H9 (cell line): ENCODE results near the gene CNOT6. TPM values are rescaled to one million over a fixed set of nuclear protein-coding genes. Genes with fewer than 3 reads are reported as not detected.

Experiments used
- DNase-seq: peaks from one replicate; pipeline ENCODE4 v3.0.0-alpha.2; 2017
- H2AFZ ChIP-seq: one replicate; pipeline ENCODE4 v1.6.1; 2013; ENCODE audit warnings: mild to moderate bottlenecking, low read length, control low read depth, moderate library complexity
- H2AK5ac ChIP-seq: 2 replicates; pipeline ENCODE4 v1.6.1; 2013; ENCODE audit warnings: low read length, control low read depth, mixed read lengths; ENCODE audit not compliant: insufficient read length
- H2BK120ac ChIP-seq: one replicate; pipeline ENCODE4 v1.6.1; 2013; ENCODE audit warnings: low read depth, mild to moderate bottlenecking, low read length, control low read depth, inconsistent platforms; ENCODE audit not compliant: poor library complexity, severe bottlenecking
- H2BK12ac ChIP-seq: 2 replicates; pipeline ENCODE4 v1.6.1; 2013; ENCODE audit warnings: low read length, control low read depth, mixed read lengths, low read depth; ENCODE audit not compliant: insufficient read length
- H2BK15ac ChIP-seq: 2 replicates; pipeline ENCODE4 v1.6.1; 2013; ENCODE audit warnings: low read depth, low read length, control low read depth
- H2BK20ac ChIP-seq: one replicate; pipeline ENCODE4 v1.6.1; 2013; ENCODE audit warnings: low read depth, mild to moderate bottlenecking, low read length, control low read depth, inconsistent platforms; ENCODE audit not compliant: poor library complexity, severe bottlenecking
- H2BK5ac ChIP-seq: 2 replicates; pipeline ENCODE4 v1.6.1; 2013; ENCODE audit warnings: low read length, control low read depth, mixed read lengths; ENCODE audit not compliant: insufficient read length
- H3K14ac ChIP-seq: 2 replicates; pipeline ENCODE4 v1.6.1; 2013; ENCODE audit warnings: low read length, control low read depth; ENCODE audit not compliant: insufficient read depth
- H3K18ac ChIP-seq: 2 replicates; pipeline ENCODE4 v1.6.1; 2013; ENCODE audit warnings: low read depth, mild to moderate bottlenecking, mixed read lengths, low read length, control low read depth; ENCODE audit not compliant: insufficient read length
- H3K23ac ChIP-seq: 2 replicates; pipeline ENCODE4 v1.6.1; 2013; ENCODE audit warnings: low read length, control low read depth, mixed read lengths, low read depth; ENCODE audit not compliant: insufficient read length
- H3K23me2 ChIP-seq: 2 replicates; pipeline ENCODE4 v1.6.1; 2013; ENCODE audit warnings: low read depth, mild to moderate bottlenecking, mixed read lengths, low read length, control low read depth; ENCODE audit not compliant: insufficient read length, poor library complexity, severe bottlenecking
- H3K27ac ChIP-seq: 2 replicates; pipeline ENCODE4 v1.5.1; 2013; ENCODE audit warnings: low read length, control low read depth, mixed read lengths, low read depth; ENCODE audit not compliant: insufficient read length
- H3K27me3 ChIP-seq: 2 replicates; pipeline ENCODE4 v1.6.1; 2013; ENCODE audit warnings: low read length, control low read depth, inconsistent platforms; ENCODE audit not compliant: insufficient read depth
- H3K4ac ChIP-seq: 2 replicates; pipeline ENCODE4 v1.6.1; 2013; ENCODE audit warnings: low read depth, mild to moderate bottlenecking, control low read depth, inconsistent platforms, low read length, moderate library complexity
- H3K4me1 ChIP-seq: 2 replicates; pipeline ENCODE4 v1.6.1; 2013; ENCODE audit warnings: low read length, control low read depth, inconsistent platforms; ENCODE audit not compliant: insufficient read depth
- H3K4me2 ChIP-seq: 2 replicates; pipeline ENCODE4 v1.6.1; 2013; ENCODE audit warnings: low read length, control low read depth, mixed read lengths; ENCODE audit not compliant: insufficient read length, insufficient read depth
- H3K56ac ChIP-seq: 2 replicates; pipeline ENCODE4 v1.6.1; 2013; ENCODE audit warnings: low read depth, mild to moderate bottlenecking, mixed read lengths, low read length, control low read depth; ENCODE audit not compliant: insufficient read length
- H3K79me1 ChIP-seq: 2 replicates; pipeline ENCODE4 v1.6.1; 2013; ENCODE audit warnings: low read depth, mild to moderate bottlenecking, moderate library complexity, low read length, control low read depth, inconsistent platforms; ENCODE audit not compliant: insufficient read depth, poor library complexity, severe bottlenecking
- H3K79me2 ChIP-seq: 2 replicates; pipeline ENCODE4 v1.6.1; 2013; ENCODE audit warnings: low read length, control low read depth, inconsistent platforms; ENCODE audit not compliant: insufficient read depth
- H3K9ac ChIP-seq: 2 replicates; pipeline ENCODE4 v1.6.1; 2013; ENCODE audit warnings: low read length, control low read depth, mixed read lengths; ENCODE audit not compliant: insufficient read length; ENCODE audit errors: extremely low read depth
- H3K9me3 ChIP-seq: one replicate; pipeline ENCODE4 v1.6.1; 2013; ENCODE audit warnings: low read depth, low read length, inconsistent platforms; ENCODE audit not compliant: control insufficient read depth
- H3T11ph ChIP-seq: one replicate; pipeline ENCODE4 v1.6.1; 2013; ENCODE audit warnings: mild to moderate bottlenecking, low read length, control low read depth, inconsistent platforms
- H4K20me1 ChIP-seq: one replicate; pipeline ENCODE4 v1.6.1; 2013; ENCODE audit not compliant: control insufficient read depth, insufficient read length, insufficient read depth
- H4K5ac ChIP-seq: 2 replicates; pipeline ENCODE4 v1.6.1; 2013; ENCODE audit warnings: low read depth, mild to moderate bottlenecking, mixed read lengths, low read length, control low read depth; ENCODE audit not compliant: insufficient read length
- H4K8ac ChIP-seq: replicated peaks from 2 replicates; pipeline ENCODE4 v1.6.1; 2013; ENCODE audit warnings: low read length, control low read depth, mixed read lengths, low read depth; ENCODE audit not compliant: insufficient read length
- H4K91ac ChIP-seq: 2 replicates; pipeline ENCODE4 v1.6.1; 2013; ENCODE audit warnings: low read depth, mild to moderate bottlenecking, moderate library complexity, mixed read lengths, low read length, control low read depth; ENCODE audit not compliant: insufficient read length
- H3K27ac Mint-ChIP-seq, 3 experiments: 2 replicates in 2 of 3; 3 replicates in 1 of 3; pipeline ENCODE4 v1.8.0; 2020 to 2021; ENCODE audit warnings: mixed read lengths in 3 of 3, mild to moderate bottlenecking in 1 of 3, moderate library complexity in 1 of 3
- H3K27me3 Mint-ChIP-seq: 2 replicates; pipeline ENCODE4 v1.8.0; 2021; ENCODE audit warnings: low read depth, mild to moderate bottlenecking, moderate library complexity, mixed read lengths
- H3K36me3 Mint-ChIP-seq, 3 experiments: 2 replicates in 2 of 3; 3 replicates in 1 of 3; pipeline ENCODE4 v1.8.0; 2020 to 2021; ENCODE audit warnings: low read depth in 3 of 3, mixed read lengths in 3 of 3; ENCODE audit not compliant: insufficient read depth in 1 of 3
- H3K4me1 Mint-ChIP-seq, 2 experiments: 2 replicates each; pipeline ENCODE4 v1.8.0; 2020; ENCODE audit warnings: mixed read lengths in 2 of 2
- H3K4me3 Mint-ChIP-seq, 2 experiments: 2 replicates in 1 of 2; 3 replicates in 1 of 2; pipeline ENCODE4 v1.8.0; 2020 to 2021; ENCODE audit warnings: mild to moderate bottlenecking in 2 of 2, mixed read lengths in 2 of 2, moderate library complexity in 1 of 2
- H3K9me3 Mint-ChIP-seq, 2 experiments: 2 replicates in 1 of 2; 3 replicates in 1 of 2; pipeline ENCODE4 v1.8.0; 2020; ENCODE audit warnings: mild to moderate bottlenecking in 2 of 2, mixed read lengths in 2 of 2, moderate library complexity in 1 of 2
- WGBS: extraction: QIAGEN DNeasy Blood & Tissue Kit; methylation state at CpG from one replicate; pipeline ENCODE4 v1.1.7; 2013; ENCODE audit warnings: missing lambda C conversion rate, low lambda C conversion rate, mixed read lengths; ENCODE audit not compliant: insufficient read length; ENCODE audit errors: extremely low coverage; 5-methylcytosine and 5-hydroxymethylcytosine counted together
- long read RNA-seq: library from polyadenylated mRNA; unstranded; transcript quantifications from one replicate; pipeline ENCODE4 v2.0.0, GENCODE V29; 2020
- total RNA-seq: library from RNA; stranded (reverse); gene quantifications from 2 replicates; pipeline ENCODE4 v1.2.1, GENCODE V29; 2021
- TF ChIP-seq, protein P1 (sequence below): fragments of 200-600 bp; sonication (generic); conservative IDR thresholded peaks from 3 replicates; pipeline ENCODE4 v1.8.0; 2021; ENCODE audit warnings: antibody characterized with exemption, mild to moderate bottlenecking

Gene CNOT6
- total RNA-seq = 41.7 and 45.0 TPM in 2 replicates
- long read RNA-seq, partial matches to known transcripts = 1 of 10 reads
- long read RNA-seq, other reads (novel, unspliced or antisense) = 9 of 10 reads

DNA sequence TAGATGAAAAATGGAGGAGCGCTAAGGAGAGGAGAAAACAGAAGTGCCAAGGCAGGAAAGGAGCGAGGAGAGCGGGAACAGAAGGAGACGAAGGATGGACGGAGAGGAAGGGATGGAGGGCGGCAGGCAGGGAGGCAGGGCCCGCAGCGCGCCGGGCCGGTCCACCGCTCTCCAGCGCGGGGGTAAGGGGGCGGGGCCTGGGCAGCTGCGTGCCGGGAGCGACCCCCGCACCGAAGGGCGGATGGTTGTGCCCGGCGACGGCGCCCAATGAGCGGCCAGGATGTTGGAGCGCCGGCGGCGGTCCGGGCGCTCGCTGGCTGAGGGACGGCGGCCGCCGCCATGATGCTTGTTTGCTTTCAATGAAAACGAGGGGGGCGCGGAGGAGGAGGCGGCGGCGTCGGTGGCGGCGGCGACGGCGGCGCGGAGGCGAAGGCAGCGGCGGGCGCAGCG lies at the start of gene CNOT6:
Gene CNOT6, plus strand, starts transcription at position 320 of the 450 bp plus-strand sequence. CDS start 34,898 bp downstream, outside the sequence.
- Histone ChIP-seq H3K27me3 (no peaks in the 10 kb centered on the region), H3K18ac (peak within 1 kb of the TSS; percentile 99), H2BK20ac (no peak within 1 kb of the TSS), H2BK120ac (peak within 1 kb of the TSS; percentile 91), H3K9me3 (no peaks in the 10 kb centered on the region), H2BK15ac (no peak within 1 kb of the TSS), H4K8ac (no peak within 1 kb of the TSS), H4K20me1 (no peaks in the 10 kb centered on the region), H3K56ac (no peak within 1 kb of the TSS), H3K4me2 (peak within 1 kb of the TSS; percentile 93), H3K79me1 (peaks cover 5% of the 10 kb centered on the region), H3K27ac (no peak within 1 kb of the TSS), H2AK5ac (no peak within 1 kb of the TSS), H3K79me2 (peaks cover 35% of the 10 kb centered on the region), H3K4me1 (peaks cover 6% of the 10 kb centered on the region; the same call in 1 of the 2 replicates), H3K14ac (peak within 1 kb of the TSS; percentile 100), H3T11ph (no peak within 1 kb of the TSS), H2AFZ (no peak within 1 kb of the TSS), H3K23ac (no peak within 1 kb of the TSS), H2BK12ac (no peak within 1 kb of the TSS), H3K23me2 (peaks cover 6% of the 10 kb centered on the region), H3K9ac (peak within 1 kb of the TSS; percentile 95), H4K5ac (peak within 1 kb of the TSS; percentile 55), H4K91ac (no peak within 1 kb of the TSS), H3K4ac (no peak within 1 kb of the TSS; the same call in 1 of the 2 replicates), H2BK5ac (no peak within 1 kb of the TSS)
- Mint-ChIP-seq H3K4me3 (peak within 1 kb of the TSS; percentile 86 to 93), H3K36me3 (peaks cover 28 to 50% (median 49%) of the 10 kb centered on the region in 3 experiments), H3K4me1 (peaks cover 34 to 41% of the 10 kb centered on the region in 2 experiments), H3K9me3 (peaks cover 7 to 20% of the 10 kb centered on the region in 2 experiments; a peak in 4 of 5 replicates), H3K27ac (peak within 1 kb of the TSS; percentile 95 to 98 (median 97)), H3K27me3 (no peaks in the 10 kb centered on the region)
- no CpG with 5 or more reads among the region's 56 CpGs for WGBS
- TF ChIP-seq, protein P1, sequence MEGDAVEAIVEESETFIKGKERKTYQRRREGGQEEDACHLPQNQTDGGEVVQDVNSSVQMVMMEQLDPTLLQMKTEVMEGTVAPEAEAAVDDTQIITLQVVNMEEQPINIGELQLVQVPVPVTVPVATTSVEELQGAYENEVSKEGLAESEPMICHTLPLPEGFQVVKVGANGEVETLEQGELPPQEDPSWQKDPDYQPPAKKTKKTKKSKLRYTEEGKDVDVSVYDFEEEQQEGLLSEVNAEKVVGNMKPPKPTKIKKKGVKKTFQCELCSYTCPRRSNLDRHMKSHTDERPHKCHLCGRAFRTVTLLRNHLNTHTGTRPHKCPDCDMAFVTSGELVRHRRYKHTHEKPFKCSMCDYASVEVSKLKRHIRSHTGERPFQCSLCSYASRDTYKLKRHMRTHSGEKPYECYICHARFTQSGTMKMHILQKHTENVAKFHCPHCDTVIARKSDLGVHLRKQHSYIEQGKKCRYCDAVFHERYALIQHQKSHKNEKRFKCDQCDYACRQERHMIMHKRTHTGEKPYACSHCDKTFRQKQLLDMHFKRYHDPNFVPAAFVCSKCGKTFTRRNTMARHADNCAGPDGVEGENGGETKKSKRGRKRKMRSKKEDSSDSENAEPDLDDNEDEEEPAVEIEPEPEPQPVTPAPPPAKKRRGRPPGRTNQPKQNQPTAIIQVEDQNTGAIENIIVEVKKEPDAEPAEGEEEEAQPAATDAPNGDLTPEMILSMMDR = no peak
- DNase-seq = peak; percentile 93
